ENCODE data around the gene RGS6.

Gene RGS6

GRCh38 chr14:72613231-72613974 lies 681.2 kb downstream of the RGS6 start:
- no peak for FAIRE-seq

- FAIRE-seq: no peak
These were observed 681.7 kb downstream of the RGS6 start for GRCh38 chr14:72613975-72614319.

DNA sequence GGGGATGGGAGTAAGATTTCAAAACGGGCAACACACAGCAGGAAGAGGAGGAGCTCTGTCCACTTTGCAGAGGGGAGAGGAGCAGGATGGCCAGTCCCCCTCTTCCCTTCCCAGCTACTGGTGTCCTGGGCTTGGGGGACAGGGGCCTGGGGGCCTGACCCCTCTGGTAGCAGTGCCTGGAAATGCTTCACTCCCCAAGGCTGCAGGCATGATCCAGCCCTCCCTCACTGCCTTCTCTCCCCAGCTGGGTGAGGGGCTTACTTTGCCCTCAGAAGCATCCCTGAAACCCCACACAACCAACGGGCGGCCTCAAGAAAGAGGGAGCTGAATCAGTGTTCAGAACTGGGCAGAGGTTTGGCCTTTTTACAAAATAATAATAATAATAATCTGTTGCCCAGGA lies 682.1 kb downstream of the RGS6 start:
- no peak for FAIRE-seq

DNA sequence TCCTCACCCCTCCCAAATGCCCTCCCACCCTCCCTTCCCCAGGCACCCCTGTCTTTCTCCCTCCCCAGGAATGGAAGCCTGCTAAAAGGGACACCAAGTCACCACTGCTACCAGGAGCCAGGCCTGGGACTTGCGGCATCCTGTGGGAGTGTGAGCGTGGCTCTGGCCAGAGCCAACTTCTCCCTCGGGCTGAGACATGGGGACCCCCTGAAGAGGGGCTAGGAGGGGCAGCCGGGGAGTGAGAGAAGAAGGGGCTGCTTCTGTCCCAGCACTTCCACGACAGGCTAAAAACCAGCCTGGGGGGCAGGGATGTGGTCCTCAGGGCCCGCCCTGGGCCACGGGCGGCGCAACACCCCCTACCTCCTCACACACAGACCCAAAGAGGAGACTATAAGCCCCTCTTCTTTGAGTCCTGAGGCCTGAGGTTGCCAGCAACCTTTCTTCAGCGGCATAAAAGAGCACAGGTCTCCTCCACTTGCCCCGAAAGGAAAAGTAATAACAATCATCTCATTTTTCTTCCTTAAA lies 682.7 kb downstream of the RGS6 start:
- FAIRE-seq: no peak

DNA sequence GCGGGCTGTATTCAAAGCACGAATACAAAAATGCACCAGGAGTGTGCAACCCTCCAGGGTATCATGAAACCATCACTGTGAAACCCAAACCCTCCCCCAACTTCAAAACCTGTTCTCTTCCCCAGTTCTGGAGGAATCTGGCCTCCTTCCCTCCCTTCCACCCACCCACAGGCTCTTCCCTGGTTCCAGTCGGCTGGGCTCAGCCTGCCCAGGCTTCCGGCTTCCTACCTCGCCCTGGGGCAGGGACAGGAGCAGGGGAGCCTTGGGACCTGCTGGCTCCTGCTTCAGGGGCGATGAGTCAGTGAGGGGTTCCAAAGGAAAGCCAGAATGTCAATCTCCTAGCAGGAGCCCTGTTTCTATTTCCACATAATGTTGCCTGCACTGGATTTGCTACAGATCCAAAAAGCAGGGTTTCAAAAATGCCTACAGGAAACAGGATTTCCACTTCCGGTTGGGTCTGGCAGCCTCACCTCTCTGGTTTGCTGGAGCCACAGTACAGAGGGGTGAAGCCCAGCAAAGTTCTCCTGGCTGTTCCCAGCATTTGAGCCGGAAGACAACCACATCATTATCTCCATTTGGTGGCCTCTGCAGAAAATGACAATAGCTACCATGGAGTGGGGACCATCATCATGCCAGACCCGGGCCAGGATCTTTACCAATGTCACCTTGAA lies 683.4 kb downstream of the RGS6 start:
- FAIRE-seq: no peak
